Activated CD4-positive, CD25-positive, alpha-beta regulatory T cell treated with anti-CD3 and anti-CD28 coated beads, Interleukin-2, amount 50 U/mL, for 72 hours (primary cell): ENCODE data around the gene DPP6.

ENCODE experiments used
- DNase-seq: peaks from one replicate; pipeline ENCODE4 v3.0.0; 2021

The DPP6 gene

GRCh38 chr7:154743206-154743605, 691.0 kb downstream of the DPP6 start:
- no peak for DNase-seq

GRCh38 chr7:154744256-154744860, 692.2 kb downstream of the DPP6 start:
- no peak for DNase-seq

GRCh38 chr7:154744861-154745258, 692.7 kb downstream of the DPP6 start:
- DNase-seq, result no peak

- no peak for DNase-seq
These were observed 694.6 kb downstream of the DPP6 start for GRCh38 chr7:154746571-154747360.

GRCh38 chr7:154748089-154748786, 696.0 kb downstream of the DPP6 start:
- no peak for DNase-seq

- DNase-seq, result no peak
These were observed 698.2 kb downstream of the DPP6 start for GRCh38 chr7:154750353-154750801.

- no peak for DNase-seq
These were observed 701.0 kb downstream of the DPP6 start for GRCh38 chr7:154753226-154753625.

- DNase-seq, result no peak
These were observed 705.6 kb downstream of the DPP6 start for GRCh38 chr7:154757756-154758155.

GRCh38 chr7:154759989-154760388, 707.8 kb downstream of the DPP6 start:
- DNase-seq, result no peak

GRCh38 chr7:154765118-154765517, 712.9 kb downstream of the DPP6 start:
- DNase-seq, result no peak

GRCh38 chr7:154767142-154767541, 714.9 kb downstream of the DPP6 start:
- DNase-seq, result no peak

GRCh38 chr7:154767821-154768415, 715.7 kb downstream of the DPP6 start:
- no peak for DNase-seq

- no peak for DNase-seq
These were observed 716.8 kb downstream of the DPP6 start for GRCh38 chr7:154769001-154769400.

GRCh38 chr7:154769527-154769926, 717.3 kb downstream of the DPP6 start:
- DNase-seq, result no peak

- no peak for DNase-seq
These were observed 718.2 kb downstream of the DPP6 start for GRCh38 chr7:154770361-154770760.

GRCh38 chr7:154770962-154771361, 718.8 kb downstream of the DPP6 start:
- no peak for DNase-seq

- DNase-seq, result no peak
These were observed 722.2 kb downstream of the DPP6 start for GRCh38 chr7:154774303-154774969.

- no peak for DNase-seq
These were observed 723.5 kb downstream of the DPP6 start for GRCh38 chr7:154775681-154776080.

- no peak for DNase-seq
These were observed 724.2 kb downstream of the DPP6 start for GRCh38 chr7:154776350-154776749.

GRCh38 chr7:154777023-154777422, 724.8 kb downstream of the DPP6 start:
- no peak for DNase-seq

- DNase-seq, result no peak
These were observed 725.3 kb downstream of the DPP6 start for GRCh38 chr7:154777489-154777888.

GRCh38 chr7:154777908-154778307, 725.7 kb downstream of the DPP6 start:
- DNase-seq, result no peak
